ENCODE data around the gene SERPINC1. TPM values are rescaled to one million over a fixed set of nuclear protein-coding genes. Genes with fewer than 3 reads are reported as not detected.
A peak's percentile ranks its signal among the peaks of the same experiment; 100 is the strongest.

The SERPINC1 gene
- total and polyA plus RNA-seq, 2 of the 13 experiments (the other 11 are each of a cell fraction or from before 2014, with no cell fraction given) = 142 to 205 TPM

- no peak for TF ChIP-seq ZNF513 (CRISPR knock-in tag; conservative IDR thresholded peaks at IDR 0.05)
- TF ChIP-seq ATF3 (CRISPR knock-in tag; IDR thresholded peaks at IDR 0.05) = no peak
- no peak for TF ChIP-seq YY1 (IDR thresholded peaks at IDR 0.05; ENCODE audit: insufficient read depth, insufficient replicate concordance, low read depth, low read length)
- no peak for TF ChIP-seq CERS6 (CRISPR knock-in tag; IDR thresholded peaks at IDR 0.05)
- TF ChIP-seq ZNF235 (CRISPR knock-in tag; IDR thresholded peaks at IDR 0.05; ENCODE audit: borderline replicate concordance) = no peak
- no peak for TF ChIP-seq ZBTB39 (CRISPR knock-in tag; IDR thresholded peaks at IDR 0.05)
- no peak for TF ChIP-seq ZNF329 (CRISPR knock-in tag; IDR thresholded peaks at IDR 0.05; ENCODE audit: low read depth)
- TF ChIP-seq ZNF382 (CRISPR knock-in tag; IDR thresholded peaks at IDR 0.05; ENCODE audit: borderline replicate concordance) = no peak
- TF ChIP-seq RBAK (CRISPR knock-in tag; IDR thresholded peaks at IDR 0.05) = no peak
- TF ChIP-seq HMGXB4 (CRISPR knock-in tag; IDR thresholded peaks at IDR 0.05; ENCODE audit: borderline replicate concordance in 1 of 2, low read depth in 1 of 2) = no peak
- no peak for TF ChIP-seq ATF1 (CRISPR knock-in tag; IDR thresholded peaks at IDR 0.05)
- TF ChIP-seq ZNF274 (CRISPR knock-in tag; IDR thresholded peaks at IDR 0.05) = no peak
- no peak for TF ChIP-seq EEA1 (CRISPR knock-in tag; IDR thresholded peaks at IDR 0.05; ENCODE audit: borderline replicate concordance)
- no peak for TF ChIP-seq ZNF234 (CRISPR knock-in tag; conservative IDR thresholded peaks at IDR 0.05)
- TF ChIP-seq FOXP4 (CRISPR knock-in tag; IDR thresholded peaks at IDR 0.05) = peak; percentile 44; the same call in 1 of the 2 replicates
- TF ChIP-seq ZNF674 (CRISPR knock-in tag; IDR thresholded peaks at IDR 0.05; ENCODE audit: low read depth) = no peak
- TF ChIP-seq CCAR2 (optimal IDR thresholded peaks at IDR 0.05; ENCODE audit: low read depth, low read length) = no peak
- TF ChIP-seq RAD21 (CRISPR knock-in tag; IDR thresholded peaks at IDR 0.05) = no peak
- TF ChIP-seq ZNF780A (CRISPR knock-in tag; IDR thresholded peaks at IDR 0.05) = no peak
These were observed 8.4 kb upstream of the SERPINC1 start (continued) for GRCh38 chr1:173925306-173926242.

Data from HepG2 (cell line).